Chondrocyte (in vitro differentiated cells): Measurements from ENCODE around the gene GOSR2. TPM values are rescaled to one million over a fixed set of nuclear protein-coding genes. Genes with fewer than 3 reads are reported as not detected.
"Not testable (repeated sequence)": the region's sequence is repeated elsewhere in the genome, so short reads cannot be mapped to it uniquely, and the experiment has no call there.

ENCODE experiments used
- DNase-seq: peaks from one replicate; pipeline ENCODE4 v3.0.0; 2021; ENCODE audit warnings: mixed read lengths, low spot score
- H3K27ac Mint-ChIP-seq: one replicate; pipeline ENCODE4 v1.8.0; 2021; ENCODE audit warnings: mild to moderate bottlenecking, moderate library complexity, mixed read lengths; ENCODE audit not compliant: unreplicated experiment
- H3K27me3 Mint-ChIP-seq: 2 replicates; pipeline ENCODE4 v1.8.0; 2021; ENCODE audit warnings: low read depth, mixed read lengths
- H3K36me3 Mint-ChIP-seq: 2 replicates; pipeline ENCODE4 v1.8.0; 2021; ENCODE audit warnings: low read depth, mixed read lengths
- H3K4me1 Mint-ChIP-seq: 2 replicates; pipeline ENCODE4 v1.8.0; 2021; ENCODE audit warnings: low read depth, mild to moderate bottlenecking, mixed read lengths
- H3K4me3 Mint-ChIP-seq: one replicate; pipeline ENCODE4 v1.8.0; 2021; ENCODE audit warnings: mild to moderate bottlenecking, moderate library complexity, mixed read lengths; ENCODE audit not compliant: unreplicated experiment
- H3K9me3 Mint-ChIP-seq: 2 replicates; pipeline ENCODE4 v1.8.0; 2021; ENCODE audit warnings: low read depth, mixed read lengths
- CTCF ChIP-seq: fragments of 200-600 bp; sonication (generic); IDR thresholded peaks from 2 replicates; pipeline ENCODE4 v1.5.0; 2021; ENCODE audit warnings: antibody characterized with exemption, mild to moderate bottlenecking, moderate library complexity
- total RNA-seq: library from RNA; stranded (reverse); gene quantifications from 3 replicates; pipeline ENCODE4 v1.2.1, GENCODE V29; 2021

GOSR2 gene
- total RNA-seq, 1 donor from 2014 or later: 56.5 TPM

DNA sequence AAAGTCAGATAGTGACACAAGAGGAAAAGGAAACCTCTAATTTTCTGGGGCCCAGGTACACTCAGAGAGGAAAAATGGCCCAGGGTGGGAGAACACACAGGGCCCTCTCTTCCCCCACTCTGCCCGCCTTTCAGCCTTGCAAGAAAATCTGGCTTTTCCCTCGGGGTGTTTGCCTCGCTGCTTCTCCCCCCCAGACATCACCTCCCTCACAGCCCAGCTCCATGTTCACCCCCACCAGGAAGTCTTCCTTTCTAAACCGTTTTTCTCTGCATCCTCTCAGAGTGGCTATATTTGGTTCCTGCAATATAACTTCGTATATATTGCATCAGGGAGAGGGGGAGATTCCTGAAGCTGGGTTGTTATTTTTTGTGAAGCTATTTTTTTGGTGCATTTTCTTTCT lies 28.7 kb downstream of the GOSR2 start:
- no peak for TF ChIP-seq CTCF
- no peak for DNase-seq
- peaks cover 1% of the 10 kb centered on the region for H3K36me3 Mint-ChIP-seq
- no peak overlapping the region for H3K27ac Mint-ChIP-seq
- H3K4me3 Mint-ChIP-seq: no peak overlapping the region
- peaks cover 14% of the 10 kb centered on the region for H3K27me3 Mint-ChIP-seq
- peaks cover 4% of the 10 kb centered on the region for H3K9me3 Mint-ChIP-seq
- peaks cover 7% of the 10 kb centered on the region for H3K4me1 Mint-ChIP-seq

DNA sequence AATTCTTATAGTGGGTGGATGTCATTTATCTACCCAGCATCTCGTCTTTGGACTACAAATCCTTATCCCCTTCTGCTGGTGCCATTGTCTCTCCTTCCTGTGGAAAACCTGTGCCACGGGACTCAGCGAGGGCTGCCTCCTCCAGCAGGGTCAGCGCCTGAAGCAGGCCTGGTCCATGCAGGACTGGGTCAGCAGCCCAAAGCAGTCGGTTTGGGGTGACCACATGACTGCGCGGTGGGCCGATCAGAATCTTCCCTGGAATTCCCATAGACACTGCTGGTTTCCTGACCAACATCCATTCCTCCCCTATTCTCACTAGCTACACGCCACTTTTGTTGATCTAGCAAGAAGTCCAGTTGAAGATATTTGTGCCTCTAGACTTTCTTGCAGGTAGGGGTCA lies 29.2 kb downstream of the GOSR2 start:
- no peak for TF ChIP-seq CTCF
- peaks cover 14% of the 10 kb centered on the region for H3K27me3 Mint-ChIP-seq
- peaks cover 4% of the 10 kb centered on the region for H3K9me3 Mint-ChIP-seq
- H3K4me3 Mint-ChIP-seq: no peak overlapping the region
- no peak overlapping the region for H3K27ac Mint-ChIP-seq
- DNase-seq: no peak
- peaks cover 7% of the 10 kb centered on the region for H3K4me1 Mint-ChIP-seq
- H3K36me3 Mint-ChIP-seq: peaks cover 1% of the 10 kb centered on the region

GRCh38 chr17:46953191-46953590 lies 30.2 kb downstream of the GOSR2 start:
- peaks cover 22% of the 10 kb centered on the region for H3K27me3 Mint-ChIP-seq
- not testable (repeated sequence) for H3K9me3 Mint-ChIP-seq, H3K4me3 Mint-ChIP-seq, DNase-seq, H3K4me1 Mint-ChIP-seq, H3K27ac Mint-ChIP-seq, H3K36me3 Mint-ChIP-seq

DNA sequence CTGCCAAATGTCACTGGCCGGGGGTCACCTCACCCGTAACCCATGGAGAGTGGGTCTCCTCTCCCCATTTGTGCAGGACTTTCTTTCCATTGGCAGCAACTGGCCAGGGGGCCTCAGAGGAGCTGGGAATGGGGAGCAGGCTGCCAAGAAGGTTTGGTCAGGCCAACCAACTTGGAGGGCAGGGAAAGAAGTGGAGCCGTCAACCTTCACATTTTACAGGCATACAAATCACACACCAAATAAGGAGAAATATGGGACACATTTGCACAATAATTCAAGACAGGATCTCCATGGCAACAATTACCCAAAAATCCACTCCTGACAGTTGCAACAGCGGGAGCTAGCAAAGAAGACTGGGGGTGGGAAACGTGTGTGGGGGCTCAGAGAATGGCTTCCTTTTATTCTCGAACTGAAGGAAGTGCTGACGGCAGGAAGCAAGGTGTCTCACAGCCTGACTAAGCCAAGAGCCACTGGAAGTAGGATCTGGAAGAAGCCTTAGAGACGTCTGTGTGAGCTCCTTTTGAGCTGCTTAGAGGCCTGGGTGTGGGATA lies 35.2 kb downstream of the GOSR2 start:
- peaks cover 6% of the 10 kb centered on the region for H3K9me3 Mint-ChIP-seq
- no peak overlapping the region for H3K4me3 Mint-ChIP-seq
- peaks cover 9% of the 10 kb centered on the region for H3K4me1 Mint-ChIP-seq
- H3K36me3 Mint-ChIP-seq: peaks cover 3% of the 10 kb centered on the region
- TF ChIP-seq CTCF: no peak
- H3K27ac Mint-ChIP-seq: no peak overlapping the region
- peaks cover 29% of the 10 kb centered on the region for H3K27me3 Mint-ChIP-seq
- DNase-seq: no peak

- no peak for TF ChIP-seq CTCF
- peaks cover 9% of the 10 kb centered on the region for H3K4me1 Mint-ChIP-seq
Measured at GRCh38 chr17:46960152-46960551, 37.2 kb downstream of the GOSR2 start.

DNA sequence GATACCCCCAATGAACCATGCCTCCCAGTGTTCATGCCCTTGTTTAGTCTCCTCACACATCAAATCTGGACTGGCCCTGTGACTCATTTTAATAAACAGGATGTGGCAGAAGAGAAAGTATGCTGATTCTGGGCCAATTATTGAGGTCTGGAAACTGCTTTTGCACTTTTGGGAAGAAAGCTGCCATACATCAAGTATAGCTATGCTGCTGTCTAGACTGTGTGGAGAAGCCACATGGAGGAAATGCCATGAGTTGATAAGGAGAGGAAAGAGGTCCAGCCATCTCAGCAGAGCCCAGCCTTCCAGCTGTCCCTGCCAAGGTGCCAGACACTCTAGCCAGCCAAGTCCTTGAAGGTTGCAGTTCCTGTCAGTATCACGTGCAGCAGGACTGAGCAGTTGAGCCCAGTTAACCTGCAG lies 39.4 kb downstream of the GOSR2 start:
- DNase-seq: no peak
- H3K36me3 Mint-ChIP-seq: peaks cover 1% of the 10 kb centered on the region
- H3K9me3 Mint-ChIP-seq: peaks cover 2% of the 10 kb centered on the region
- H3K4me1 Mint-ChIP-seq: peaks cover 9% of the 10 kb centered on the region
- H3K27ac Mint-ChIP-seq: no peak overlapping the region
- no peak for TF ChIP-seq CTCF
- peaks cover 40% of the 10 kb centered on the region for H3K27me3 Mint-ChIP-seq
- no peak overlapping the region for H3K4me3 Mint-ChIP-seq

More at GRCh38 chr17:46960152-46960551, 37.2 kb downstream of the GOSR2 start:
- peaks cover 30% of the 10 kb centered on the region for H3K27me3 Mint-ChIP-seq
- H3K36me3 Mint-ChIP-seq: peaks cover 3% of the 10 kb centered on the region
- no peak overlapping the region for H3K27ac Mint-ChIP-seq
- peaks cover 2% of the 10 kb centered on the region for H3K9me3 Mint-ChIP-seq
- DNase-seq: no peak
- no peak overlapping the region for H3K4me3 Mint-ChIP-seq
